ENCODE measurements around the gene NFKB2.

The NFKB2 gene

GRCh38 chr10:102394801-102395399 lies 605 bp upstream of the NFKB2 start:
- peak; percentile 27 to 35 for DNase-seq (ENCODE audit: low read depth in 2 of 2)

GRCh38 chr10:102396317-102396650 lies 779 bp downstream of the NFKB2 start:
- DNase-seq (ENCODE audit: low read depth in 2 of 2): no peak

DNA sequence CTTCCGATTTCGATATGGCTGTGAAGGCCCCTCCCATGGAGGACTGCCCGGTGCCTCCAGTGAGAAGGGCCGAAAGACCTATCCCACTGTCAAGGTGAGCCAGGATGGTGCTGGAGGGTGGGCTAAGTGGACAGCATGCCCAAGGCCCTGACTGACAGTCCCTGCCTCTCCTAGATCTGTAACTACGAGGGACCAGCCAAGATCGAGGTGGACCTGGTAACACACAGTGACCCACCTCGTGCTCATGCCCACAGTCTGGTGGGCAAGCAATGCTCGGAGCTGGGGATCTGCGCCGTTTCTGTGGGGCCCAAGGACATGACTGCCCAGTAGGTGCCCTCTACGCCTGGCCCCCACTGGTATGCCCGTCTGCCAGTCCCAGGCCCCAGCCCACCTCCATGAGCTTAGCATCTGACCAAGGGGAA lies 1.2 kb downstream of the NFKB2 start:
- no peak for DNase-seq (ENCODE audit: low read depth in 2 of 2)

- DNase-seq (ENCODE audit: low read depth in 2 of 2): no peak
These were observed 2.0 kb downstream of the NFKB2 start for GRCh38 chr10:102397222-102398171.

DNA sequence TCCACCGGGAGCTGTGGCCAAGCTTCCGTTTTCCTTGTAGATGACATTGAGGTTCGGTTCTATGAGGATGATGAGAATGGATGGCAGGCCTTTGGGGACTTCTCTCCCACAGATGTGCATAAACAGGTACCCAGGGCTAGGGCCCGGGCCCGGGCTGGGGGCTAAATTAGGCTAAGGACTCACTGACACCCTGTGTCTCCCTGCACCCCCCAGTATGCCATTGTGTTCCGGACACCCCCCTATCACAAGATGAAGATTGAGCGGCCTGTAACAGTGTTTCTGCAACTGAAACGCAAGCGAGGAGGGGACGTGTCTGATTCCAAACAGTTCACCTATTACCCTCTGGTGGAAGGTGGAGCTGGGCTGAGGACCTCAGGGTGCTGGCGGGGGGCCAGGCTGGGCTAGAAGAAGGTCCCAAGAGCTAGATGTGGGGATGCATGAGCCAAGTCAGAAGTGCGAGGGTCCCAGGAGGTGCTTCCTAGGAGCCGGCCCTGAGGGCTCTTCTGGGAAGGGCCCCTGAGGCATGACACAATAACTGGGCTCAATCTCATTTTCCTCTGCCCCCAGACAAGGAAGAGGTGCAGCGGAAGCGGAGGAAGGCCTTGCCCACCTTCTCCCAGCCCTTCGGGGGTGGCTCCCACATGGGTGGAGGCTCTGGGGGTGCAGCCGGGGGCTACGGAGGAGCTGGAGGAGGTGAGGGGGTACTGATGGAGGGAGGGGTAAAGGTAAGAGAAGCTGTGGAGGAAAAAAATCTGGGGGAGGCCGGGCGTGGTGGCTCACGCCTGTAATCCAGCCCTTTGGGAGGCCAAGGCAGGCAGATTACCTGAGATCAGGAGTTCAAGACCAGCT lies 2.9 kb downstream of the NFKB2 start:
- no peak for DNase-seq (ENCODE audit: low read depth in 2 of 2)

DNA sequence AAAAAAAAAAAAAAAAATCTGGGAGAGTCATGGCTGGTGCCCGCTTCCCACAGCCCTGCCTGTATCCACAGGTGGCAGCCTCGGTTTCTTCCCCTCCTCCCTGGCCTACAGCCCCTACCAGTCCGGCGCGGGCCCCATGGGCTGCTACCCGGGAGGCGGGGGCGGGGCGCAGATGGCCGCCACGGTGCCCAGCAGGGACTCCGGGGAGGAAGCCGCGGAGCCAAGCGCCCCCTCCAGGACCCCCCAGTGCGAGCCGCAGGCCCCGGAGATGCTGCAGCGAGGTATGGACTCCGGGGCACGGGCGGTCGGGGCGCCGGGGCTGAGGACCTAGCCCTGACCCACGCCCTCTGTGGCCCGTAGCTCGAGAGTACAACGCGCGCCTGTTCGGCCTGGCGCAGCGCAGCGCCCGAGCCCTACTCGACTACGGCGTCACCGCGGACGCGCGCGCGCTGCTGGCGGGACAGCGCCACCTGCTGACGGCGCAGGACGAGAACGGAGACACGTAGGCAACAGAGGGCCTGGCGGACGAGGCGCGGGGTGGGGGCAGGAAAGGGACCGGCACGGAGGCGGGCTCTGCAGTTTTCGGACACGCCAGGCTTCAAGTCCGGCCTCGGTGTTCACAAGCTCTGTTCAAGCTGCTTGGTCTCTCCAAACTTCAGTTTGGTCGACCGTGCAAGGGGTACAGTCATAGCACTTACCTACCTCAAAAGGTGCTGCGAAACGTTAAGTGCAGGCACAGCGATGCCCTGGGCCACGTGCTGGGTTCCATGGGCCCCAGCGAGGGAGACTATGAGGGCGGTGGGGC lies 3.9 kb downstream of the NFKB2 start:
- DNase-seq (ENCODE audit: low read depth in 2 of 2): peak; percentile 67 to 70

DNA sequence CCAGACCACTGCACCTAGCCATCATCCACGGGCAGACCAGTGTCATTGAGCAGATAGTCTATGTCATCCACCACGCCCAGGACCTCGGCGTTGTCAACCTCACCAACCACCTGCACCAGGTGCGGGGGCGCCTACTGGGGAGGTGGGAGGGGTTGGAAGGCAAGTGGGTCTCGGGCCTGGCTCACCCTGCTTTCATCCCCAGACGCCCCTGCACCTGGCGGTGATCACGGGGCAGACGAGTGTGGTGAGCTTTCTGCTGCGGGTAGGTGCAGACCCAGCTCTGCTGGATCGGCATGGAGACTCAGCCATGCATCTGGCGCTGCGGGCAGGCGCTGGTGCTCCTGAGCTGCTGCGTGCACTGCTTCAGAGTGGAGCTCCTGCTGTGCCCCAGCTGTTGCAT lies 4.6 kb downstream of the NFKB2 start:
- DNase-seq (ENCODE audit: low read depth in 2 of 2): no peak

- no peak for DNase-seq (ENCODE audit: low read depth in 2 of 2)
These were observed 5.3 kb downstream of the NFKB2 start for GRCh38 chr10:102400598-102401341.

GRCh38 chr10:102401342-102401654 lies 5.8 kb downstream of the NFKB2 start:
- DNase-seq (ENCODE audit: low read depth in 2 of 2): no peak

GRCh38 chr10:102401735-102402511 lies 6.4 kb downstream of the NFKB2 start:
- no peak for DNase-seq (ENCODE audit: low read depth in 2 of 2)

GRCh38 chr10:102402512-102402896 lies 7.0 kb downstream of the NFKB2 start:
- DNase-seq (ENCODE audit: low read depth in 2 of 2): no peak

DNA sequence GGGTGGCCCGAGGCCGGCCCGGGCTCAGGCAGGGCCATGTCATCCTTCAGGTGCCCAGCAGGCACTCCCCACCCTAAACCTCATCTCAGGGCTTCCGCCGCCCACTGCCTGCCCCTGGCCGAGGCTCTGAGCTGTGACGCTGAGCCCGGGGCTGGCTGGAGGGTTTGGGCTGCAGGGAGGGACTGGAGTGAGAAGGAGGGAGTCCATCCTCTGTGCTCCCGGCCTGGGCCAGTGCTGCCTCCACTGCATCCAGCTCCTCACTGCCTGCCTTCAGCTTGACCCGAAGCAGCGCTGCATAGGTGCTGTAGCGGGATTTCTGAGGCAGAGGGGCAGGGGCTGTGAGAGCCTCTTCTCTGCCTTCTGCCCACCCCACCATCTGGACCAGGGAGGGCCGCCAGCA lies 7.6 kb downstream of the NFKB2 start:
- DNase-seq (ENCODE audit: low read depth in 2 of 2): no peak

DNA sequence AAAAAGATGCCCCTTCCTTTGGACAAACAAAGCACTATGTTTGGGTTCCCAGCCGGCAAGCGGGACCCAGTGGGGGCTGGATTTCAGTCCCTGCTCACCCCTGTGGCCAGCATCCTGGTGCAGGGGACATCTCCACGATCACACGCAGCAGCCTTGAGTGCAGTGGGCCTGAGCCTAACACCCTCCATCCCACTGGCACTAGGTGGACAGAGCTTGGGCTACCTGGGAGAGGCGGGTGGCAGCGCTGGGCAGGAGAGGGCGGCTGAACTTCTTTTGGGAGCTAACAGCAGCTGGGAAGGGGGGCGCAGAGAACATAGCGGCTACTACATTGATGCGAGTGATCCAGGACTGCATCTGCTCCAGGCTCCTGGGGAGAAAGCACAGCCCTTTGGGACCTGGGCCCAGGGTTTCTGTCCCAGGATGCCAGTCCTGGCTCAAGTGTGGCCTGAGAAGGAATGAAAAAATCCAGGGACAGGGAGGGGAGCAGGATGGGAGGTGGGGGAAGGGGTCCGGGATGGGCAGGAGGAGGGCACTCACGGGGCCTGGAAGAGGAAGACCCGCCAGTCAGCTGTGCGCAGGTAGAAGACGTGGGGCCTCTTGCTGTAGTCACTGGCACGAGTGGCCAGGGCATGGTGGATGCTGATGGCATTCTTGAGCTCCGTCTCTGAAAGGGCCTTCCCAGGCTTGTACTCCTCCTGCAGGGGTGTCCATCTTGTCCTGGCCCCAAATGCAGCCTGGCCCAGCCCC lies 9.0 kb downstream of the NFKB2 start:
- DNase-seq (ENCODE audit: low read depth in 2 of 2): no peak

- DNase-seq (ENCODE audit: low read depth in 2 of 2): no peak
These were observed 9.6 kb downstream of the NFKB2 start for GRCh38 chr10:102405108-102405571.

- DNase-seq (ENCODE audit: low read depth in 2 of 2): no peak
These were observed 10.1 kb downstream of the NFKB2 start for GRCh38 chr10:102405632-102406031.

DNA sequence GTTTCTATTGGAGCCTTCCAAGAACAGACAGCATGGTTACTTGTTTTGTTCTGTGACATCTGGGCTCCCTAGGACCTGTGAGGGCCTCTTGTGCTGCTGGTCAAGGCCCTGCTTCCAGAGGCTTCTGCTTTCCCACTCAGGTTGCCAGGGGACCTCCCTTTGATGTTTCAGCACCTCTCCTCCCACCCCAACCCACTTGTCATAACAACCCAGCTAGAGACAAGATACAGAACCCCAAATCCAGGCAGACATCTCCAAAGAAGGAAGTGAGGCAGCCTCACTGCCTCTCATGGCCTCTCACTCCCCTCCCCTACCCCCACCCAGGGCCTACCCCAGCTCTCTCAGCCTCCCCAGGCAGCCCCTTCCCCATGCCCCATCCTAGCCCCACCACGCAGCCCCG lies 11.3 kb downstream of the NFKB2 start:
- no peak for DNase-seq (ENCODE audit: low read depth in 2 of 2)

DNA sequence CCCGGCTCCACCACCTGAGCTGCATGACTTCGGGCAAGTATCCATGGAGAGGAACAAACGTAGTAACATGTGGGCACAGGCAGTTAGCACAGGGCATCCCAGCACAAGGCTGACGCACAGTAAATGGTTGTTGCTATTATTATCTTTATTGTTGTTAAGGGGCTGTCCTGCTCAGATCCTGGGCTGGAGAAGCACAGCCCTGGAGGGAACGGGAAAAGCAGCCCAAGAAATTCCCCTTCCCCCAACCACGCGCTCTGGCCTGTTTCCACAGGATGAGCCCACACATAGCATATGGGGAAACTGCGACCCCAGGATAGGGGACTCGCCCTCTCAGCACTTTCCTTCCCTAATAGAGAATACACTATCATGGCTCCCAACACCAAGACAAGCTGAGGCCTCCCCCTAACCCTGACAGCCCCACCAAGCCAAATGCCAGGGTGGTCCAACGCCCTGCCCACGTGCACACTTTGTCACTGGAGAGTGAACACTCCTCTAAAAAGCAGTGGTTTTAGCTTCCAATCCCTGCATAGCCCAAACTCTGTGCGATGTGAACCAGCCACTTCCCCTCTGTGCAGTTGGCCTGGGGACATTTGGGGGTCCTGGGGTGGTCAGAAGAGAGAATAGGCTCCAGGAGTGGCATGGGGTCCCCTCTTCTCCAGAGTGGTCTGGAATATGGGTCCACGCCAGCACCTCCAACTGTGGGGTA lies 12.1 kb downstream of the NFKB2 start:
- DNase-seq (ENCODE audit: low read depth in 2 of 2): no peak

- DNase-seq (ENCODE audit: low read depth in 2 of 2): no peak
These were observed 12.7 kb downstream of the NFKB2 start for GRCh38 chr10:102408131-102408727.
